ENCODE measurements around the gene RHOBTB1. TPM values are rescaled to one million over a fixed set of nuclear protein-coding genes. Genes with fewer than 3 reads are reported as not detected.

Gene RHOBTB1
- total and polyA plus RNA-seq, 9 of the 15 experiments (the other 6 are each of a cell fraction or from before 2014, with no cell fraction given): 1.7 to 11.7 (median 9.3) TPM

GRCh38 chr10:60978287-60979115, 34.5 kb upstream of the RHOBTB1 start (continued):
- TF ChIP-seq ZBTB40 (IDR thresholded peaks at IDR 0.05) (no peak), ZBTB40 (CRISPR knock-in tag; IDR thresholded peaks at IDR 0.05) (no peak), ZKSCAN3 (CRISPR knock-in tag; IDR thresholded peaks at IDR 0.05) (no peak), TSC22D4 (tag; IDR thresholded peaks at IDR 0.05) (no peak), NONO (IDR thresholded peaks at IDR 0.05; ENCODE audit: low read depth in 2 of 2, low read length in 1 of 2) (0 out of 4 replicates have a peak, but pooled peaks of 1 of the 2 experiments have one; percentile 18), BRF1 (IDR thresholded peaks at IDR 0.05; ENCODE audit: borderline replicate concordance, extremely low read depth, insufficient read length) (no peak), ZNF124 (CRISPR knock-in tag; IDR thresholded peaks at IDR 0.05) (no peak), ZNF444 (CRISPR knock-in tag; IDR thresholded peaks at IDR 0.05) (no peak), NCOA6 (IDR thresholded peaks at IDR 0.05) (no peak; the same call in none of the 2 replicates), ILK (tag; IDR thresholded peaks at IDR 0.05; ENCODE audit: borderline replicate concordance, low read depth) (no peak), CGGBP1 (CRISPR knock-in tag; IDR thresholded peaks at IDR 0.05) (no peak), GATAD2B (IDR thresholded peaks at IDR 0.05; ENCODE audit: borderline replicate concordance) (peak; percentile 85), NFATC3 (IDR thresholded peaks at IDR 0.05) (peak; percentile 81; the same call in 1 of the 2 replicates), BCL6 (CRISPR knock-in tag; IDR thresholded peaks at IDR 0.05) (no peak), TCFL5 (CRISPR knock-in tag; conservative IDR thresholded peaks at IDR 0.05) (0 out of 2 replicates have a peak, but pooled peaks have one; percentile 42), NCOA2 (IDR thresholded peaks at IDR 0.05; ENCODE audit: partially characterized antibody in 2 of 2) (peak; percentile 47 to 71), SRSF3 (IDR thresholded peaks at IDR 0.05; ENCODE audit: insufficient read depth, low read length) (no peak), MLLT1 (IDR thresholded peaks at IDR 0.05) (peak; percentile 23 to 63; a peak in 2 of 4 replicates)

All from K562 (cell line).